Stimulated activated CD4-positive, alpha-beta T cell treated with anti-CD3 and anti-CD28 coated beads, Interleukin-2, amount 100 ng/mL, for 24 hours (primary cell): ENCODE measurements around the gene SRF.
A peak's percentile ranks its signal among the peaks of the same experiment; 100 is the strongest.

Experiments used
- DNase-seq, 2 donors: peaks; one replicate each; pipeline ENCODE4 v3.0.0-alpha.2; 2020

The SRF gene

GRCh38 chr6:43147691-43148477 lies 23.2 kb upstream of the SRF start:
- DNase-seq, result no peak

GRCh38 chr6:43149265-43149664 lies 21.8 kb upstream of the SRF start:
- no peak for DNase-seq

GRCh38 chr6:43150051-43150751 lies 20.9 kb upstream of the SRF start:
- DNase-seq, result no peak

- no peak for DNase-seq
These were observed 11.5 kb upstream of the SRF start for GRCh38 chr6:43159599-43159998.

GRCh38 chr6:43163899-43164298 lies 7.2 kb upstream of the SRF start:
- no peak for DNase-seq

GRCh38 chr6:43170417-43170930 lies 595 bp upstream of the SRF start:
- DNase-seq, result no peak

GRCh38 chr6:43171707-43172103 lies 636 bp downstream of the SRF start:
- DNase-seq, result peak; percentile 41 to 50

- DNase-seq, result peak; percentile 62 to 63
These were observed 1.3 kb downstream of the SRF start for GRCh38 chr6:43172104-43173007.

GRCh38 chr6:43173591-43174262 lies 2.7 kb downstream of the SRF start:
- DNase-seq, result no peak

GRCh38 chr6:43174263-43175112 lies 3.4 kb downstream of the SRF start:
- DNase-seq, result peak; percentile 92 to 93

GRCh38 chr6:43175676-43176422 lies 4.8 kb downstream of the SRF start:
- DNase-seq, result no peak

- no peak for DNase-seq
These were observed 5.3 kb downstream of the SRF start for GRCh38 chr6:43176423-43176786.

GRCh38 chr6:43178150-43178549 lies 7.1 kb downstream of the SRF start:
- DNase-seq, result no peak

GRCh38 chr6:43178951-43179830 lies 8.1 kb downstream of the SRF start:
- no peak for DNase-seq

- DNase-seq, result no peak
These were observed 9.0 kb downstream of the SRF start for GRCh38 chr6:43180058-43180457.

GRCh38 chr6:43180985-43181384 lies 9.9 kb downstream of the SRF start:
- no peak for DNase-seq

- no peak for DNase-seq
These were observed 10.5 kb downstream of the SRF start for GRCh38 chr6:43181621-43181941.

GRCh38 chr6:43181942-43182860 lies 11.1 kb downstream of the SRF start, which contains the start of gene CUL9:
TSS of gene CUL9 (plus strand) at chr6:43182196. CDS start at chr6:43184311, 2,115 bp downstream.
- DNase-seq, result peak; percentile 81 to 89

- DNase-seq, result no peak
These were observed 12.4 kb downstream of the SRF start for GRCh38 chr6:43183441-43183840.
